HG03442 (cell line): ENCODE data around the gene PITX3.
"Not testable (repeated sequence)": the region's sequence is repeated elsewhere in the genome, so short reads cannot be mapped to it uniquely, and the experiment has no call there.

ENCODE experiments used
- ATAC-seq: cut with Tn5 transposase; IDR thresholded peaks from one replicate; pipeline ENCODE4 v1.9.1; 2021; ENCODE audit warnings: mild to moderate bottlenecking, moderate library complexity; ENCODE audit not compliant: unreplicated experiment

The PITX3 gene

GRCh38 chr10:102229810-102230263 is 11.5 kb downstream of the PITX3 start:
- no peak for ATAC-seq

DNA sequence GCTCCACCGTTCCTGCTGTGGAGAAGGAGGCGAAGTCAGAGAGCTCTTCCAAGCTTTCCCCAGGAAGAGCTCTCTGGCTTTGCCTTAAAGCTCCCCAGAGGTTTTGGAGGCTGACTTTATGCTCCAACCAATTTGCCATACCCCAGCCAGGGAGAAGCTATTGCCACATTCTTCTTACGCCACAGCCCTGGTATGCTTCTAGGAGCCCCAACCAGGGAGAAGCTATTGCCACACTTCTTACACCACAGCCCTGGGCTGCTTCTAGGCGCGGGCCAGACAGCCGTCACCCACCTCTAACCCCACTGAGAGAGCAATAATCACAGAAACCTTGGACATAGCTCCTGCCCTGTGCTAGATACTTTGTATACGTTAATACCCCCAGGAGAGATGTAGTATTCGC is 14.3 kb downstream of the PITX3 start:
- no peak for ATAC-seq

GRCh38 chr10:102226542-102226870 is 14.8 kb downstream of the PITX3 start:
- no peak for ATAC-seq

- ATAC-seq, result peak; percentile 94
Observed at GRCh38 chr10:102225646-102226541, 15.4 kb downstream of the PITX3 start, which contains the start of gene ELOVL3. Gene ELOVL3 (plus strand): TSS chr10:102226299. CDS start chr10:102226549, 250 bp downstream.

DNA sequence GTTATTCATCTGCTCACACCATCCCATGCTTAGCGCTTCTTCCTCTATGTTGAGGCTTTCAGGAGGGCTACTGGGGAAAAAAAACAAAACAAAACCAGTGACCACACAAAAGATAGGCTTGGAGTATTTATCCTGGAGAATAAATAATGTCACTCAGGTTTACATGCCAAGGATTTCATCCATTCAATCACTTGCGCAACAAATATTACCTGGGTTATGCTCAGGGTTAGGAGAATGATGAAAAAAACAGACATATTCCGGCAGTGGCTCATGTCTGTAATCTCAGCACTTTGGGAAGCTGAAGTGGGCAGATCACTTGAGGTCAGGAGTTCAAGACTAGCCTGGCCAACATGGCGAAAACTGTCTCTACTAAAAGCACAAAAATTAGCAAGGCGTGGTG is 18.5 kb downstream of the PITX3 start:
- no peak for ATAC-seq

- no peak for ATAC-seq
Observed at GRCh38 chr10:102220612-102221011, 20.7 kb downstream of the PITX3 start.

DNA sequence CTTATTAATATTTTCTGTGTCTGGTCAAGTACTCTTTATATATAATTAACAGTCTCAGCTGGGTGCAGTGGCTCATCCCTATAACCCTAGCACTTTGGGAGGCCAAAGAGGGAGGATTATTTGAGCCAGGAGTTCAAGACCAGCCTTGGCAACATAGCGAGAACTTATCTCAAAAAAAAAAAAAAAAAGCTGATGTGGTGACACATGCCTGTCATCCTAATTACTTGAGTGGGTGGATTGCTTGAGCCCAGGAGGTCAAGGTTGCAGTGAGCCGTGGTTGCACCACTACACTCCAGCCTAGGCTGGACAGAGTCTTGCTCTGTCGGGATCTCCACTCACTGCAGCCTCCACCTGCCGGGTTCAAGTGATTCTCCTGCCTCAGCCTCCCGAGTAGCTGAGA is 21.9 kb downstream of the PITX3 start:
- no peak for ATAC-seq

- not testable (repeated sequence) for ATAC-seq
Observed at GRCh38 chr10:102213599-102213998, 27.7 kb downstream of the PITX3 start.

DNA sequence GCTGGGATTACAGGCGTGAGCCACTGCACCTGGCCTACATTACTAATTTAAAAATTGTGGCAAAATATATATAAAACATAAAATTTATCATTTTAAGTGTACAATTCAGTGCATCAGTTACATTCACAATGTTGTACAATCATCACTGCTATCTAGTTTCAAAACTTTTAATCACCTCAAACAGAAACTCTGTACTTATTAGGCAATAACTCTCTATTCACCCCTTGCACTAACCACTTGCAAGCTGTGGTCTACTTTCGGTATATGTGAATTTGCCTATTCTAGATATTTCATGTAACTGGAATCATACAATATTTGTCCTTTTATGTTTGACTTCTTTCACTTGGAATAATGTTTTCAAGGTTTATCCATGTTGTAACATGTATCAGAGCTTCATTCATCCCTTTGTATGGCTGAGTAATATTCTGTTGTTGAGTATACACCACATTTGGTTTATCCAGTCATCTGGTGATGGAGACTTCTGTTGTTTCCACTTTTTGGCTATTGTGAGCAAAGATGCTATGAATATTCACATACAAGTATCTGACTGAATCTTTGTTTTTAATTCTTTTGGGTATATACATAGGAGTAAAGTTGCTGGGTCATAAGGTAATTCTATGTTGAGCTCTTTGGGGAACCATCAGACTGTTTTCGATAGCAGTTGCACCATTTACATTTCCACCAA is 29.6 kb downstream of the PITX3 start:
- ATAC-seq, result no peak

- ATAC-seq, result no peak
Observed at GRCh38 chr10:102208311-102209035, 32.8 kb downstream of the PITX3 start.

DNA sequence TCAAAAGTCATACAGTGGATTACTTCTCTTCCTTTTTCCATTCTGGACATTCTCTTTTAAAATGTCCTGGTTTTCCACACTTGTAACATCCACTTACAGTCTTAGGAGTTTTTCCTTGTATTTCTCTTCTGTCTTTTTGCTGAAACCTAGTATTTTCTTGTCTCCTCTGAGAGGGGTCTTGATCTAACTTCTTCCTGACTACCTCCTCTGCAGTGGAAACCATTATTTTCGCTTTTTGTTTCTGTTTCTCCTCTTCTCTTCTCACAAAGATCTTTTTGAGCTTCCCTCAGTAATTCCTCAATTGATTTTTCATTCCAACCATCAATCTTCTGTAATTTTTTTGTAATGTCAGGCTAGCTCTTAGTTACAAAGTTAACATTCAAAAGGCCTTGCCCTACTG is 38.9 kb downstream of the PITX3 start:
- ATAC-seq, result no peak

- no peak for ATAC-seq
Observed at GRCh38 chr10:102200751-102201640, 40.3 kb downstream of the PITX3 start.

DNA sequence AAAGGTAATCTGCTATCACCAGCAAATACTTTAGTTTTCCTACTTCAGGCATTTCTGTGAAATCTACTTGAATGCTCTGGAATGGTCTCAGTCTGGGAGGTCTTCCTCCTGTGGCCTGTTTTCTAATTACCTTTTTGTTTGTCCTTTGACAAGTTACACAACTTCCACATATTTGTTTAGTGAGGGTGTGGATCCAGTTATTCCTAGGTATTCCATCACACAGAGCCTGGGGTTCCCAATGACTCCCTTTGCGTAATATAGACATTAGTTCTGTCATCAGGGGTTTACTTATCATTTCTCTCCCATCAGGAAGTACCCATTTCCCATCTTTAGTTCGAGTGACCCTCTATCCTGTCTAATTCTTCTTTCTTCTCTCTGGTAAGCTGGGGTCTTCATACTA is 43.3 kb downstream of the PITX3 start:
- no peak for ATAC-seq

DNA sequence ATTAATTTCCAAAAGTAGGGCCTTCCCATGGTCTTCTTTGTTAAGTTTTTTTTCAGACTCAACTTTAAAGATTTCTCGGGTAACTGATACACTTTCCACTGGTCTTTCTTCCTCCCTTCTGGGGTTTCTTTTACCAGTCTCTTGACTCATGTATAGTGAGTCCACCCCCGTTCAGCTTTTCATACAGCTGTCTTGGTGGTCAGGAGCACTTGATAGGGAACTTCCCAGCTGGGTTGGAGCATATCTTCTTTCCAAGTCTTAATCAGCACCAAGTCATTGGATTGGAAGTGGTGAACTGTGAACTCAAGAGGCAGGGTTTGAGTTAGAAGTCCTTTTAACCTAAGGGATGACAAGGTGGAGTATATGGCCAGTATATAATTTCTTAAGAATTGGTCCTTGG is 44.4 kb downstream of the PITX3 start:
- ATAC-seq, result no peak

- ATAC-seq, result no peak
Observed at GRCh38 chr10:102195296-102195870, 45.9 kb downstream of the PITX3 start.

DNA sequence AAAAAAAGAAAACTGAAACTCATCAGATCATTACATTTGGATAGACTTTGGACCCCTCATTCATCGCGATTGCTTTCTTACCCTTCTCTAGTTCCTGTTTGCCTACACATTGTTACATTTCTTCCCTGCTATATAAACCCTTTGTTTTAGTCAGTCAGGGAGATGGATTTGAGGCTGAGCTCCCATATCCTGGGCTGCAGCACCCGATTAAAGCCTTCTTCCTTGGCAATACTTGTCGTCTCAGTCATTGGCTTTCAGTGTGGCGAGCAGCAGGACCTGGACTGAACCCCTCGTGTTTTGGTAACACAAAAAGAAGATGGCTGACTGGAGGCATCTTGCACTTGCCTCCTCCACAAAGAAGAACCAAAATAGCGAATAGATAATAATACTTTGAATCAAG is 49.4 kb downstream of the PITX3 start:
- no peak for ATAC-seq

DNA sequence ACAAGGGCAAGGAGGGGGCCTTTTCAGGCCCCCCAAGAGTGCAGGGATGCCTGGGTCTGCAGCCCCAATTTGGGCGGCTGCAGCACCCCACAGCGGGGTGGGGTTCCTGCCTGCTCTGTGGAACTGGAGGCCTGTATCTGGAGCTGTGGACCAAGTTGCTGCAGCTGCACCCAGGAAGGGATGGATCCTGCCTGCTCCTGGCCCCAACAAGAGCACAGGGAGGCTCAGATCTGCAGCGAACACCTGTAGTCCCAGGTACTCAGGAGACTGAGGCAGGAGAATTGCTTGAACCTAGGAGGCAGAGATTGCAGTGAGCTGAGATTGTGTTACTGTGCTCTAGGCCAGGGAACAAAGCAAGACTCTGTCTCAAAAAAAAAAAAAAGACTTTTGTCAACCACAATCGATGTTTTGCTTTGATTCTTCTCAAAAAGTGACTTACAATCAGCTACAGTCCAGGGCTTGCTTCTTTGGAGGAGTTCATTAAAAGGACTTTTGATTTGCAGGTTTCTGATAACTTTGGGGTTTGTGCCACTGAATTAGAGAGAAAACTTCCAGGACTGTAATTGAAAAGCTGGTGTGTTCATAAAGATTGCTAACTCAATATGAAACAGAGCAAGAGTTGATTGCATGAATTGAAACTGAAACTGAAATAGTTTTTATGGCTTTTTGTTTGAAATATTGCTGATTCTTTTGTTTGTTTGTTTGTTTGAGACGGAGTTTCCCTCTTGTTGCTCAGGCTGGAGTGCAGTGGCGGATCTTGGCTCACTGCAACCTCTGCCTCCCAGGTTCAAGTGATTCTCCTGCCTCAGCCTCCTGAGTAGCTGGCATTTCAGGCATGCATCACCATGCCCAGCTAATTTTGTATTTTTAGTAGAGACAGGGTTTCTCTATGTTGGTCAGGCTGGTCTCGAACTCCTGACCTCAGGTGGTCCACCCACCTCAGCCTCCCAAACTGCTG is 52.1 kb downstream of the PITX3 start:
- ATAC-seq, result not testable (repeated sequence)

DNA sequence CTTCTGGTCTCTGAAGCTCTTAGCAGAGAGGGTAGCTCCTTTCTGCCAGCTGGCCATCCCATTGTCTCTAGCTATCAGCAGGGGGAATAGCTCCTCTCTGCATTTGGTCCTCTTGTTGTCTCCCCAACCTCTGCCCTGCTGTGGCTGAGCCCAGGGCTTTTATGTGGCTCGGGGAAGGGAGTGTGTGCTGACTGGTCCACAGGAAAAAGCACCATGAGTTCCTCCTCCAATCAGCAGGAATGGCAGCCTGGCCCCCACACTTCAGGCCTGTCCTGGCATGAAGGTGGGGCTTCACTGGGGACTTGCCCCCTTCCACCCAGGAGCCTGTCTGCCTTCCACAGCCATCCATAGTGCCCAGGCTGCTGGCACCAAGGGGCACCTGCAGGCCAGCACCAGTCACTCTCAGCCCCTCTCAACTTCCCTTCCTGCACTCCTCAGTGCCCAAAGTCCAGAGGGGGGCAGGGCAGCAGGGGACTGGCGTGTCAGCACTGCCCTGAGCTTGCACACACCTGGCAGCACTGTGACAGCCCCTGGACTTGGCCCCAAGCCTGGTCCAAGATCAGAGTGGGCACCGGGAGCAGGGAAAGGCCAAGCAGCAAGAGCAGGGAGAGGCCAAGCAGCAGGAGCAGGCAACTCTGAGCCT is 52.9 kb downstream of the PITX3 start:
- no peak for ATAC-seq
